Stimulated activated CD4-positive, alpha-beta T cell treated with anti-CD3 and anti-CD28 coated beads, Interleukin-12 subunit alpha, Interleukin-12 subunit beta, amount 100 ng/mL, for 24 hours (primary cell): ENCODE data around the gene EPC2.

Source experiments
- DNase-seq, 2 experiments: peaks; one replicate each; pipeline ENCODE4 v3.0.0-alpha.2; 2020; ENCODE audit warnings: low read depth in 2 of 2

The EPC2 gene

DNA sequence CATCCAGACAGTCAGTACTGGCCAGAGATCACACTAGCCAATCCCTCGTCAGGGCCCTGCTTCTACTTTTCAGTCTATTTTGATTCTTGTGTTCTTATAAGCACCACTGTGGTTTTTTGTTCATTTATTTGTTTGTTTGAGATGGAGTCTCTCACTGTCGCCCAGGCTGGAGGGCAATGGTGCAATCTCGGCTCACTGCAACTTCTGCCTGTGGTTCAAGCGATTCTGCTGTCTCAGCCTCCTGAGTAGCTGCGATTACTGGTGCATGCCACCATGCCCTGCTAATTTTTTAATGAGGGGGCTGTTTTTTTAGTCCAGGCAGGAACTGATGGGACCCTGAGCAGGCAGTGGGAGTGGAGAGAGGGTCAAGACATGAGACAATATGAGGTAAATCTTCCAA lies 165.5 kb downstream of the EPC2 start:
- DNase-seq = no peak

DNA sequence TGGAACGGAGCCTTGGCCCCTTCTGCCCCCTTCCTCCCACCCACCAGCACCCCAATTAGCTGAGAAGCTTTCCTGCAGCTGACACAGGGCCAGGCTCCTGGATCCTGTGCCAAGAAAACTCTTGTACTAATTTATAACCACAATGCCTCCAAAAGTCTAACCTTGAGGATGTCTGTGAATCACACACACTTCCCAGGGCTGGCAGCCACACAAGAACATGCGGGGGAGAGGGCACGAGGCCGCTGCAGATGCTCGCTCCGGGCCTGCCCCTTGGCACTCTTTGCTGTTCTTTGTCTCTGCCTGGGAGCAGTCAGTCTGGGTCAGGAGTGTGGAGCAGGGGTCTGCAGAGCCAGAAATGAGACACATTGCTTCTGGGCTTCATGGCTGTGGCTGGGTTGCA lies 167.8 kb downstream of the EPC2 start:
- no peak for DNase-seq

DNA sequence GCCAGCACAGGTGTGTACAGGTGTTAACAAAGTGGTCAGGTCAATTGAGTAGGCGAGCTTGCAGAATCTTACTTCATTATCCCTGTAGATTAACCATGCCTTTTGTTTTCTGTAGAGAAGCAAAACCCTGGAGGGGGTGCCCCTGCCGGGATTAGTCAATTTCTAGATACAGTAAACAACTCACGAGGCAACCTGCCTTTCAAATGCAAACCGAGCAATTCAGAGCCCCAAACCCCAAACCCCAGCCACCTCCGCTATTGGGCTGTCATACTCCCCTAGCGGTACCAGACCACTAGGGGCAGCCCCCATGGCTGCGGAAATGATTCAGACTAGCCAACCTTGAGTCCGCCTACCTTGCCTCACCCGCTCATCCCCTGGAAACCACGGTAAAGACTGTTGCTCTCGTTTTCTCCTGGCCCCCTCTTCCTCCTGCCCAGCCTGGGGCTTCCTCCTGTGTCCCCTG lies 169.1 kb downstream of the EPC2 start:
- DNase-seq = peak; percentile 32 to 57

DNA sequence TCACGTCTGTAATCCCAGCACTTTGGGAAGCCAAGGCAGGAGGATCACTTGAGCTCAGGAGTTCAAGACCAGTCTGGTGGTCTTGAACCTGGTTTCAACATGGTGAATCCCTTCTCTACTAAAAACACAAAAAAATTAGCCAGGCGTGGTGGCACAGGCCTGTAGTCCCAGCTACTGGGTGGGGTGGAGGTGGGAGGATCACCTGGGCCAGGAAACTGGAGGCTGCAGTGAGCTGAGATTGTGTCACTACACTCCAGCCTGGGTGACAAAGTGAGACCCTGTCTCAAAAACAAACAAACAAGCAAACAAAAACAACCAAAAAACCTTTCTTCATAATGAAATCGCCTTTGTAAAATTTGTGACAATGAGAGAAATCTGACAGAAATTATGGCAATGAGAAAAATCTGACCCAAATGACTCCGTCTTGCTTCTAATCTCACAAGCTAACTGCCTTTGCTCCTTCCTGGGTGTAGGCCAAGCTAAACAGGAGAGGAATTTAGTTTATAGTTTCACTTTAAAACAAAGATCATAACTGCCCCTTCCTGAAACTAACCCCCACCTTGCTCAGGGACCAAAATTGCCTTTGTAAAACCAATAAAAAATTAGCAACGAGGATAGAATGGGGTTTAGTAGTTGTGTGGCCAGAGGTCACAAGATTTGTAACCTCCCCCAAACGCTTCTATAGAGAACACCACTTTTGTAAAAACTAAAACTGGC lies 169.8 kb downstream of the EPC2 start:
- no peak for DNase-seq

DNA sequence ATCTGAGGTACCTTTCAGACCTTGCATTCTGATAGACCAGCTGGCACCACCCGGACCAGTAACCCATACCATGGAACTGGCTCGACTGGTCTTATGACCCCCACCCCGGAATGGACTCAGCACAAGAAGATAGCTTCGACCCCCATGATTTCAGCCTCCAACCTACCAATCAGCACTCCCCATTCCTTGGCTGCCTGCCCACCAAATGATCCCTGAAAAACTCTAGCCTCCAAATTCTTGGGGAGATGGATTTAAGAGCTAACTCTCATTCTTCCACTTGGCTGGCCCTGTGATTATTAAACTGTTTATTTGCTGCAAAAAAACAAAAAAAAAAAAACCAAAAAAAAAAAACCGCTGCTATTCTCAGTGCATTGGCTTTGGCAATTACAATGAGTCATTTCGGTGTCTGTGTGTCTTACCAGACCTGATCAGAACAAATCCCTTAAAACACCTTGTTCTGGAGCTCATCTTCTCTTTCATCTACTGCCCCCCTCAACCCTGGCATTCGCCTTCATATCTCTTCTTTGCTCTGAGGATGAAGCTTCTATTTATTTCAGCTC lies 170.4 kb downstream of the EPC2 start:
- no peak for DNase-seq

DNA sequence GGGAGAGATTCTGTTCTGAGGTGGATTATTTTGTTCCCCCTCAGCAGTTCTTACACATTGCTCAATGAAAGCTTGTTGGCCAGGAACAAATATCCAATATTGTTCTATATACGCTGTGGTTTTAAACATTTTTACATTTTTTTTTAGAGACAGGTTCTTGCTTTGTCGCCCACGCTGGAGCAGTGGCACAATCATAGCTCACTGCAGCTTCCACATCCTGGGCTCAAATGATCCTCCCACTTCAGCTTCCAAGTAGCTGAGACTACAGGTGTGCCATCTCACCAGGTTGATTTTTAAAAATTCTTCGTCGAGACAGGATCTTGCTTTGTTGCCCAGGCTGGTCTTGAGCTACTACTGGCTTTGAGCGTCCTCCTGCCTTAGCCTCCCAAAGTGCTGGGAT lies 171.6 kb downstream of the EPC2 start:
- DNase-seq = no peak

DNA sequence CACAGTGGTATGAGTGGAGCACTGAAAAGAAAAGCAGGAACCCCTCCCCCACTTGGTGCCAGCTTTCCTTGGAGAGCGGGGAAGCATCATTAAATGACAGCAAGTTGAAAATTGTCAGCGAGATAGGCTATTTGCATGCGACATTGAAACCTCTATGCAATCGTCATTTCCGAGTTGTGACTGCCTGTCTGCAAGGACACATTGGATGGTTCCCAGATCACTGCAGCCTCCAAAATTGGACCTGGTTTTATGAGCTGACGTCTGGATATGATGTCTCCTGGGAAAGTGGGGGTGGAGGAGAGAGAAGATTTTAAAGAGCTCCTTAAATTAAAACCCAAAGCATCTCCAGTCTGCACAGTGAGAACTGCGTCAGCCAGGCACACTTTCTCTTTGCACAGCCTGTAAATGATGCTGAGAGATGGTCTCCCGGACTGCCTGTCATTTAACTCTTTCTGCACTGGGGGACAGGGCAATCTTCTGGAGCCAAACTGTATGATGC lies 172.7 kb downstream of the EPC2 start:
- no peak for DNase-seq

DNA sequence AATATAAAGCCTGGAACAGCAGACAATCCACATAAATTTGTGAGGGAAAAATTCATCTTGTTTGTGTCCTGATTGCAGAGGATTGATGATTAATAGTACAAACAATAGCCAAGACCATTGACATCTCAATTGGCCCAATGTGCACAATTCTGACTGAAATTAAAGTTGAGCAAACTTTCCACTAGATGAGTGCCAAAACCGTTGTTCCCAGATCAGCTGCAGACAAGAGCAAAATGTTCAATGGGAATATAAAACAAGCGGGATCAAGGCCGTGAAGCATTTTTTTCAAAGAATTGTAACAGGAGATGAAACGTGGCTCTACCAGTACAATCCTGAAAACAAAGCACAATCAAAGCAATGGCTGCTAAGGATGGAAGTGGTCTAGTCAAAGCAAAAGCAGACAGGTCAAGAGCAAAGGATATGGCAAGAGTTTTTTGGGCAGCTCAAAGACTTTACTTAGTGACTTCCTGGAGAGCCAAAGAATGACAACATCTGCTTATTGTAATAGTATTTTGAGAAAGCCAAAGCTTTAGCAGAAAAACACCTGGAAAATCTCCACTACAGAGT lies 174.6 kb downstream of the EPC2 start:
- no peak for DNase-seq

DNA sequence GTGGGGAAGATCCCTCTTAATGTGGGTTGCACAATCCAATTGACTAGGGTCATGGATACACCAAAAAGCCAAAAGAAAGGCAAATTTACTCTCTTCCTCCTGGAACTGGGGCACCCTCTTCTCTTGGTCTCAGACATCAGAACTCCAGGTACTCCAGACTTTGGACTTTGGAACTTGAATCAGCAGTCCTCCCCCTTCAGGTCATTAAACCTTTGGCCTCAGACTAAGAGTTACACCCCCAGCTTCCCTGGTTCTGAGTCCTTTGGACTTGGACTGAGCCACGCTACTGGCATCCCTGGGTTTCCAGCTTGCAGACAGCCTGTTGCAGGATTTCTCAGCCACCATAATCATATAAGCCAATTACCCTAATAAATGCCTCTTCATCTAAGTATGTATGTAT lies 179.6 kb downstream of the EPC2 start:
- no peak for DNase-seq

DNA sequence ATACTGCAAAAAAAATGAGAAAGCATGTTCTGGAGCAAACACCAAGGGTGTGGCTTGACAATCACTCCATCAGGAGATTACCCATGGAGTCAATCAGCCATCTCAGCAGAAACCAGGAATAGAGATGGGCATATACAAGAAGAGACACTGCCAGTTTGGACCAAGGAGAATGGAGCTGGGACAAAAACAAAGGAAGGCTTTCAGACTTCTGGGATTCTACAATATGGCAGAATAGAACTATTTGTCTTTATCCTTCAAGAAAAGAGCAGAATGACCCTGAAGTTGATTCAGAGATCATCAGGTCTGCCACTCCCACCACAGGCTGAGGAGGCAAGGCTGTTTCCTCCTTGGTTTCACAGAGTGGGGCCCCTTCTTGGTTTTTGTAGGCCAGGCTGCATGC lies 182.2 kb downstream of the EPC2 start:
- no peak for DNase-seq

DNA sequence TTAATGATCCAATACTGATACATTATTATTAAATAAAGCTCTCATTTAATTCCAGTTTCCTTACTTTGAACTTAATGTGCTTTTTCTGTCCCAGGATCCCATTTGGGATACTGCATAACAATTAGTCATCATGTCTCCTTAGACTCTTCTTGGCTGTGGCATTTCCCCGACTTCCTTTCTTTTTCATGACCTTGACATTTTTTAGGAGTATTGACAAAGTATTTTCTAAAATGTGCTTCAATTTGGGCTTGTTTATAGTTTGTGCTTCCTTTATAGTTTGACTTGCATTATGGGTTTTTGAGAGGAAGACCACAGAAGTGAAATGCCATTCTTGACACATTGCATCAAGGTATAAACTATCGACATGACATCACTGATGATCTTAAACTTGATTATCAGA lies 184.4 kb downstream of the EPC2 start:
- DNase-seq = no peak

DNA sequence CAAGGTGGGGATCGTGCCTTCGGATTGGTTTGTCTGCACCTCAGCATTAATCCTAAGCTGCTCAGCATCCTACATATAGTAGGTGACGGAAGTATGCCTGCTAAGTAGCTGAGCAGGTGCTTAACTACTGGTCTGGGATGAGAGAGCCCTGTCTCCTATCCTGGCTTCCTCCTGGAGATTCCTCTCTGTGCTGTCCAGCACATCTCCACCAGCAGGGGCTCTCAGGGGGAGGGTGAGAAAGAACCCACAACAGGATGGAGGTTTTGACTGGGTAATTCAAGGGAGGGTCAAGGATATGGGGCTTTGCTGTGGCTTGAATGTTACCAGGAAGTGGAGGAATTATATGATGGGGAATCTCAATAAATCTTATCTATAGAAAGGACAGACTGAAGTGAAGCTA lies 185.1 kb downstream of the EPC2 start:
- no peak for DNase-seq

DNA sequence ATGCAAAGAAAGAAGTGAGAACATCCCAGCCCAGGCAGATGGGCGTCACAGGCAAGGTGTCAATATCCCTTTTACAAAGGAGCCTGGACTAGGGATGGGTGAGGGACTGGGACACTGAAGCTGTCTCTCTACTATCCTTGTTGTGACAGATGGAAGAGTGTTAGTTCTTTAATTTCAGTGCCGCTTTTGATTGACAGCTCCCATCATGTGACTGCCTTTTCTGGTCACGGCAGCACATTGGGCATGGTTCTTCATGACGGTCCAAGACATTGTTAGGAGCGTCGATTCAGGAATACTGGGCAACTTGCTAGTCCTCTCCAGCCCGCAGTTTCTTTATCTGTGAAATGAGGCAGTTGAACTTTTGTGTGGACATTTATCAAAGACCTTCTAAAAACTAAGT lies 188.1 kb downstream of the EPC2 start:
- no peak for DNase-seq
